ENCODE data around the gene RHCE.
"Not testable (repeated sequence)": the region's sequence is repeated elsewhere in the genome, so short reads cannot be mapped to it uniquely, and the experiment has no call there.

Gene RHCE

DNA sequence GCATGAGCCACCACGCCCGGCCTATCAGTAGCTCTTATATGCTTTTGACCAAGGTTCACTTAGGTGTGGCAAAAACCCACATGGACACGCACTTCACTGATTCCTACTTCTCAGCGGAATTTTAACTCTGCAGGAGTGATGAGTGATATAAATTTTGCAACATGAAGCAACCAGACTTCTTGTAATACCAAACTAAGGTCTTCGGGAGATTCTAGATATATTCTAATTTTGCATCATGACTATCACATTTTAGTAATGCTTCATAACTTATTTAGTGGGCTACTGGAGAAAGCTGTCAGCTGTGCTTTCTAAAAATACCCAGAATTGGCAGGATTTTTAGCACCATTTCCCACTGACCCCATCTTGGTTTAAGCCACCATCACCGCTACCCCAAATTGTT is 27.8 kb downstream of the RHCE start:
- Histone ChIP-seq H2AFZ (ENCODE audit: low read depth) (no peak overlapping the region), H3K9ac (no peak overlapping the region), H3K79me2 (ENCODE audit: insufficient read depth, low read depth) (no peaks in the 10 kb centered on the region), H3K4me1 (ENCODE audit: low read depth, poor library complexity, severe bottlenecking) (no peaks in the 10 kb centered on the region), H3K4me3 (IDR thresholded peaks at IDR 0.05; ENCODE audit: insufficient read depth, low read depth, low read length) (no peak overlapping the region), H3K36me3 (ENCODE audit: insufficient read depth) (no peaks in the 10 kb centered on the region), H3K4me2 (no peak overlapping the region), H4K20me1 (ENCODE audit: insufficient read depth) (no peaks in the 10 kb centered on the region), H3K27me3 (ENCODE audit: insufficient read depth, low read depth) (no peaks in the 10 kb centered on the region), H3K27ac (no peak overlapping the region)
- TF ChIP-seq, protein P1, sequence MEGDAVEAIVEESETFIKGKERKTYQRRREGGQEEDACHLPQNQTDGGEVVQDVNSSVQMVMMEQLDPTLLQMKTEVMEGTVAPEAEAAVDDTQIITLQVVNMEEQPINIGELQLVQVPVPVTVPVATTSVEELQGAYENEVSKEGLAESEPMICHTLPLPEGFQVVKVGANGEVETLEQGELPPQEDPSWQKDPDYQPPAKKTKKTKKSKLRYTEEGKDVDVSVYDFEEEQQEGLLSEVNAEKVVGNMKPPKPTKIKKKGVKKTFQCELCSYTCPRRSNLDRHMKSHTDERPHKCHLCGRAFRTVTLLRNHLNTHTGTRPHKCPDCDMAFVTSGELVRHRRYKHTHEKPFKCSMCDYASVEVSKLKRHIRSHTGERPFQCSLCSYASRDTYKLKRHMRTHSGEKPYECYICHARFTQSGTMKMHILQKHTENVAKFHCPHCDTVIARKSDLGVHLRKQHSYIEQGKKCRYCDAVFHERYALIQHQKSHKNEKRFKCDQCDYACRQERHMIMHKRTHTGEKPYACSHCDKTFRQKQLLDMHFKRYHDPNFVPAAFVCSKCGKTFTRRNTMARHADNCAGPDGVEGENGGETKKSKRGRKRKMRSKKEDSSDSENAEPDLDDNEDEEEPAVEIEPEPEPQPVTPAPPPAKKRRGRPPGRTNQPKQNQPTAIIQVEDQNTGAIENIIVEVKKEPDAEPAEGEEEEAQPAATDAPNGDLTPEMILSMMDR (conservative IDR thresholded peaks at IDR 0.05; ENCODE audit: low read depth, low read length), result no peak

GRCh38 chr1:25389721-25390120 is 30.9 kb downstream of the RHCE start:
- not testable (repeated sequence) for H3K27me3 ChIP-seq (ENCODE audit: insufficient read depth, low read depth); H2AFZ ChIP-seq (ENCODE audit: low read depth); H3K4me1 ChIP-seq (ENCODE audit: low read depth, poor library complexity, severe bottlenecking); H3K9ac ChIP-seq; H3K4me2 ChIP-seq; H3K4me3 ChIP-seq (IDR thresholded peaks at IDR 0.05; ENCODE audit: insufficient read depth, low read depth, low read length); H3K36me3 ChIP-seq (ENCODE audit: insufficient read depth); H3K79me2 ChIP-seq (ENCODE audit: insufficient read depth, low read depth); H3K27ac ChIP-seq; H4K20me1 ChIP-seq (ENCODE audit: insufficient read depth)

DNA sequence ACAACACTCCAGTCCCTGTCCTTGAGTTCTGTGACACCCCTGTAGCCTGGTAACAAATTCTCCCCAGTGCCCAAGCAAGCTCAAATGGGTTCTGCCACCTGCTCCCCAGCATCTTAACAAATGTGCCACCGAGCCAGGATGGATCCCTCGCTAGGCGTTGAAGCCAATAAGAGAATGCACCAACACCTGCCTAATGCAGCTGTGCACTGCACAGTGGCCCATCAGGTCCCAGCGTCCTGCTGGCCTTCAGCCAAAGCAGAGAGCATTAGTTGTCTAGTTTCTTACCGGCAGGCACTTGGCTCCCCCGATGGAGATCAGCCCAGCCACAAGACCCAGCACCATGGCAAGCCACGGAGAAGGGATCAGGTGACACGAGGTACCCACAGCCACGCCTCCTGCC is 31.9 kb downstream of the RHCE start:
- H4K20me1 ChIP-seq (ENCODE audit: insufficient read depth); H3K36me3 ChIP-seq (ENCODE audit: insufficient read depth); H3K27me3 ChIP-seq (ENCODE audit: insufficient read depth, low read depth); H3K9ac ChIP-seq; H3K4me1 ChIP-seq (ENCODE audit: low read depth, poor library complexity, severe bottlenecking); H3K27ac ChIP-seq; H3K4me3 ChIP-seq (IDR thresholded peaks at IDR 0.05; ENCODE audit: insufficient read depth, low read depth, low read length); H2AFZ ChIP-seq (ENCODE audit: low read depth); H3K79me2 ChIP-seq (ENCODE audit: insufficient read depth, low read depth); H3K4me2 ChIP-seq: not testable (repeated sequence)

DNA sequence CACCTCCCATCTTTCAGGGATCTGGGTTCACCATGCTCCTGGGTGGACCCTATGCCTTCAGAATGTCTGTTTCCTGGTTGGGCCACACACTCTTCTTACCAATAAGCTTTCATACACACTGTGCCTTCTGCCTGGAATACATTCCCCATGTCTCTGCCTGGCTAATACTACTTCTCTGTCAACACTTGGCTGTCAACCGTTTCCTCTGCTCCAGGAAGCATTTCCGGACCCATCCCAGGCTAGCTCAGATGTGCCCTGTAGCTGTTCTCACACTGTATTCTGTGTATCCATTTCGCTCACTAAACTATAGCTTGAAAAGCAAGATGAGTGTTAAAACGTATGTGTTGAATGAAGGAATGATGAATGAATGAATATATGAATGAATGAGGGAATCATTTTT is 33.5 kb downstream of the RHCE start:
- not testable (repeated sequence) for H3K9ac ChIP-seq; H3K36me3 ChIP-seq (ENCODE audit: insufficient read depth); H3K79me2 ChIP-seq (ENCODE audit: insufficient read depth, low read depth); H3K4me1 ChIP-seq (ENCODE audit: low read depth, poor library complexity, severe bottlenecking); H2AFZ ChIP-seq (ENCODE audit: low read depth); H3K27ac ChIP-seq; H3K4me2 ChIP-seq; H3K4me3 ChIP-seq (IDR thresholded peaks at IDR 0.05; ENCODE audit: insufficient read depth, low read depth, low read length); H4K20me1 ChIP-seq (ENCODE audit: insufficient read depth); H3K27me3 ChIP-seq (ENCODE audit: insufficient read depth, low read depth)

GRCh38 chr1:25383875-25384274 is 36.8 kb downstream of the RHCE start:
- H4K20me1 ChIP-seq (ENCODE audit: insufficient read depth); H2AFZ ChIP-seq (ENCODE audit: low read depth); H3K79me2 ChIP-seq (ENCODE audit: insufficient read depth, low read depth); H3K27me3 ChIP-seq (ENCODE audit: insufficient read depth, low read depth); H3K27ac ChIP-seq; H3K4me1 ChIP-seq (ENCODE audit: low read depth, poor library complexity, severe bottlenecking); H3K36me3 ChIP-seq (ENCODE audit: insufficient read depth); H3K4me2 ChIP-seq; H3K4me3 ChIP-seq (IDR thresholded peaks at IDR 0.05; ENCODE audit: insufficient read depth, low read depth, low read length); H3K9ac ChIP-seq: not testable (repeated sequence)

DNA sequence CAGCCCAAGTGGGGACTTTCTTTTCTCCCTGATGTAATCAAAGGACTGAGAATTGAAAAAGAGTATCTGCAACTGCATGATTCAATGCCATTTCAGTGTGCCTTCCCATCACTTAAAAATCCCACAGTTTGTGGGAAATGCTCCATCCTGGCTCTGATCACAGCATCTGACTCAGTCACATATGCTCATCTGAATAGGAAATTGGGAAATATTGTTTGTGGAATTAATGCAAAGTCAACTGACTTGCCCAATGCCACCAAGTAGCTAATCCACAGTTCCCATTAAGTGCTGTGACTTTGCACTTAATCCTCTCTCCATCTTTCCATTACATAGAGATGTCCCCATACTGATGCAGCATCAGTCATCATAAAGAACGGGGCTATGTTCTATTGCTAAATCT is 37.5 kb downstream of the RHCE start:
- H3K79me2 ChIP-seq (ENCODE audit: insufficient read depth, low read depth); H3K4me1 ChIP-seq (ENCODE audit: low read depth, poor library complexity, severe bottlenecking); H4K20me1 ChIP-seq (ENCODE audit: insufficient read depth); H3K27ac ChIP-seq; H3K4me3 ChIP-seq (IDR thresholded peaks at IDR 0.05; ENCODE audit: insufficient read depth, low read depth, low read length); H3K4me2 ChIP-seq; H3K36me3 ChIP-seq (ENCODE audit: insufficient read depth); H2AFZ ChIP-seq (ENCODE audit: low read depth); H3K27me3 ChIP-seq (ENCODE audit: insufficient read depth, low read depth); H3K9ac ChIP-seq: not testable (repeated sequence)

GRCh38 chr1:25382543-25382942 is 38.1 kb downstream of the RHCE start:
- not testable (repeated sequence) for H4K20me1 ChIP-seq (ENCODE audit: insufficient read depth); H3K27ac ChIP-seq; H2AFZ ChIP-seq (ENCODE audit: low read depth); H3K4me3 ChIP-seq (IDR thresholded peaks at IDR 0.05; ENCODE audit: insufficient read depth, low read depth, low read length); H3K27me3 ChIP-seq (ENCODE audit: insufficient read depth, low read depth); H3K4me2 ChIP-seq; H3K9ac ChIP-seq; H3K36me3 ChIP-seq (ENCODE audit: insufficient read depth); H3K4me1 ChIP-seq (ENCODE audit: low read depth, poor library complexity, severe bottlenecking); H3K79me2 ChIP-seq (ENCODE audit: insufficient read depth, low read depth)

- H3K27ac ChIP-seq; H4K20me1 ChIP-seq (ENCODE audit: insufficient read depth); H3K27me3 ChIP-seq (ENCODE audit: insufficient read depth, low read depth); H2AFZ ChIP-seq (ENCODE audit: low read depth); H3K4me3 ChIP-seq (IDR thresholded peaks at IDR 0.05; ENCODE audit: insufficient read depth, low read depth, low read length); H3K36me3 ChIP-seq (ENCODE audit: insufficient read depth); H3K9ac ChIP-seq; H3K4me2 ChIP-seq; H3K4me1 ChIP-seq (ENCODE audit: low read depth, poor library complexity, severe bottlenecking); H3K79me2 ChIP-seq (ENCODE audit: insufficient read depth, low read depth): not testable (repeated sequence)
Observed at GRCh38 chr1:25378367-25378766, 42.3 kb downstream of the RHCE start.

DNA sequence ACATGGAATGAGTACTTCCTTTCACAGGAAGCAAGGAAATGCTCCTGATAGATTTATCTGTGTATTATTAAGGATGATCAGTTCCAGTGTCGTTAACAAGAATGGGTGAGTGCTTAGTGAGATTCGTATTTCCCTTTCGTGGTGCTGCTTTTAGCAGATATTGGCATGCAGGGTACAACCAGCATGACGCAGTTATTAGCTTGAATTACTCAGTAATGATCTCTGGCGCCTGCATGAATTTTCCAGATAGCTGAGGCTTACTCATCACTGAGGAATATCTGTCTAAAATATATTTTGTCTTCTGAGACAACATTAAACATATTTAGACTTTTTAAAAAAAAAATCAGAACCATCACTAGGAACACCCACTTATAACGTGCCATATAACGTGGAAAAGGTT is 48.9 kb downstream of the RHCE start:
- not testable (repeated sequence) for H3K4me2 ChIP-seq; H3K9ac ChIP-seq; H3K79me2 ChIP-seq (ENCODE audit: insufficient read depth, low read depth); H3K4me1 ChIP-seq (ENCODE audit: low read depth, poor library complexity, severe bottlenecking); H3K27ac ChIP-seq; H3K4me3 ChIP-seq (IDR thresholded peaks at IDR 0.05; ENCODE audit: insufficient read depth, low read depth, low read length); H3K36me3 ChIP-seq (ENCODE audit: insufficient read depth); H3K27me3 ChIP-seq (ENCODE audit: insufficient read depth, low read depth); H4K20me1 ChIP-seq (ENCODE audit: insufficient read depth); H2AFZ ChIP-seq (ENCODE audit: low read depth)

GRCh38 chr1:25369691-25370271 is 50.8 kb downstream of the RHCE start:
- H3K4me2 ChIP-seq; H3K4me1 ChIP-seq (ENCODE audit: low read depth, poor library complexity, severe bottlenecking); H2AFZ ChIP-seq (ENCODE audit: low read depth); H3K9ac ChIP-seq; H3K27me3 ChIP-seq (ENCODE audit: insufficient read depth, low read depth); H3K27ac ChIP-seq; H3K36me3 ChIP-seq (ENCODE audit: insufficient read depth); H3K4me3 ChIP-seq (IDR thresholded peaks at IDR 0.05; ENCODE audit: insufficient read depth, low read depth, low read length); H3K79me2 ChIP-seq (ENCODE audit: insufficient read depth, low read depth); H4K20me1 ChIP-seq (ENCODE audit: insufficient read depth): not testable (repeated sequence)
